ENCODE data around the gene BTBD16.

The BTBD16 gene

GRCh38 chr10:122376364-122376961, 105.4 kb downstream of the BTBD16 start:
- no peak for DNase-seq

DNA sequence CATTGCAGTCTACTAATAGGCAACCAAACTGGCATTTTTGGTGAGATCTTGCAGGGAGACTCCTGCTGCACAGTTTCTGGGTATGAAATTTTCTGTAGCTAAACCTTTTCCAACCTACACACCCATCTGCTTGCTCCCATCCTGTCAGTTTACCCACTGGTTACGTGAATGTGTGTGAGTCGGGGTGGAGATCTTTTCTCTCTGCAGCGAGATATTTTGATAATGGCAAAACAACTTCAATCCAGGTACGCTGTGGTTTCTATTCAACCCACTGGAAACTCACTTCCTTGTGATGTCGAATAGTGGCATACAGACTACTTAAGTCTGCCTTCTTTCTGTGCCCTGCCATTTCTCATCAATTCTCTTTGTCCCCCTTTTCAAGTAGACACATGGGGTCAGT, 107.9 kb downstream of the BTBD16 start:
- no peak for DNase-seq

- DNase-seq: no peak
Measured at GRCh38 chr10:122379537-122379936, 108.4 kb downstream of the BTBD16 start.

GRCh38 chr10:122380703-122381102, 109.6 kb downstream of the BTBD16 start:
- DNase-seq: no peak

DNA sequence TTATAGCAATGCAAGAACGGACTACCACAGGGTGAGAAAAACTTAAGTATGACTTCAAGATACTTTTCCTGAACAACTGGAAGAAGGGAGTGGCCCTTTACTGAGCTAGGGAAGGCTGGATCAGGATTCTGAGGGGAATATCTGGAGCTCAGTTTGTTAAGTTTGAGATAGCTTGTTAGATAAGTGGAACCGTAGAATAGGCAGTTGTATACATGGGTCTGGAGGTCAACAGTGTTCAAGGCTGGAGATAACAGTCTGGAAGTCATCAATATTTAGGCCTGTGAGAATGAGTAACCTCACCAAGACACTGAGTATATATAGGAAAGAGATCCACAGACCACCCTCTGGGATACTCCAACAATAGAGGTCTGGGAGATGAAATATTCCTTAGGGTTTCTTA, 110.6 kb downstream of the BTBD16 start:
- DNase-seq: no peak

DNA sequence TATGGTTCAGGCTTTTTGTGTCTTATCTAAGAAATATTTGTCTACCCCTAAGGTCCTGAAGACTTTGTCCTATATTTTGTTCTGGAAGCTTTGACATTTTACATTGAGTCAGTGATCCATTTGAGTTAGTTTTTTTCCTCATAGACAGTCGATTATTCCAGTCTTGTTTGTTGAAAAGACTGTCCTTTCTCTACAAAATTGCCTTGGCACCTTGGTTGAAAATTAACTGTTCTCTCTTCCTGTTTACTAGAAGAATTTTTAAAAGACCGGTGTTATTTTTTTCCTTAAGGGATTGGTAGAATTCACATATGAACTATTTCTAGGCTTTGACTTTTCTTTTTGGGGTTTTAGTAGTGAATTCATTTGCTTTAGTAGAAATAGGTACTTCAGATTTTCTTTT, 115.4 kb downstream of the BTBD16 start:
- no peak for DNase-seq

GRCh38 chr10:122387572-122387971, 116.5 kb downstream of the BTBD16 start:
- no peak for DNase-seq

Data from stimulated activated naive CD4-positive, alpha-beta T cell treated with Interleukin-2 at 50 U/mL for 16 hours (primary cell).